GM12892 (cell line): Measurements from ENCODE around the gene EFR3B.

ENCODE experiments used
- DNase-seq: peaks from one replicate; pipeline ENCODE4 v3.0.0; 2011; ENCODE audit not compliant: insufficient read length
- FAIRE-seq: peaks from 2 replicates; lab custom pipeline; 2011; peaks lifted over from hg19 to GRCh38; lab: Jason Lieb, UNC
- POLR2A ChIP-seq: IDR thresholded peaks from 2 replicates; pipeline ENCODE4 v1.6.1; 2011; ENCODE audit warnings: low read depth, low read length, control low read depth
- POLR2AphosphoS5 ChIP-seq: IDR thresholded peaks from 2 replicates; pipeline ENCODE4 v1.6.1; 2011; ENCODE audit warnings: low read depth, low read length, control low read depth
- TAF1 ChIP-seq: IDR thresholded peaks from 2 replicates; pipeline ENCODE4 v1.6.1; 2011; ENCODE audit warnings: low read depth, mild to moderate bottlenecking, control low read depth, low read length, borderline replicate concordance

The EFR3B gene

DNA sequence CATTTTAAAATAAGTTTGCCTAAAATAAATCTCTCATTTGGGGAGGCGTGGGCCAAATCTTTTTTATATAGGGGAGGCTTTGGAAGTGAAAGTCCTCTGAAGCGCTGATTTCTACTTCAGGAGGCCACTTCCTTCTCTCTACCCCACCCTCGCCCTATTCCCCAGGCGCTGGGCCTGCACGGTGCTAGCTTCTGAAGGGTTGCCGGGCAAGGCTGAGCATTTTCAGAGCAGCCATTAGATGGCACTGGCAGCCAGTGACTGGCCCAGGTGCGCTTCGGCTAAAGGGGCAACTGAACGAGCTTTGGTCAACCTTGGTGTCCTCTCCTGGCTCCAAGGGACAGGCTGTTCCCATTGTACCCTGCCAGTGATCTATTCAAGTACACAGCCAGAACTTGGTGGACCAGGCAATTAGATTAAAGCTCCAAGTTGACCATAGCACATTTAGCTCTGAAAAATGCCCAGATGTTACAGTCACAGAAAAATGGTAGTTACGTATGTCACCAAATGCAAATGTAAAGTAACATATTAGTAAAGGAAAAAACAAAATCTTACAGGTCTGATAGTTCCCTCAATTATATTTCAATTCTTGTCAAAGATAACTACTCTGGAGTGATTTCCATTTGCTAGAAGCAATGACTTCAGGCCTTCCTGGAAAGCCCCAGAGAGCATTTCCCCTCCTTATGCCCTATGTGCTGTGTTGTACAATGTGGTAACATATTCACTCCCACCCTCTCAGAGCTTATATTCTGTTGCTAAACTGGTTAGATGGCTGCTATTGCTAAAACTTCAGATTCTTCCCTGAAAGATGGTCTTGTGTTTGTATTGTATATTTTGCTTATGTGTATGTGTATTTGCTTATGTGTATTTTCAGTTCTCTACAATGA is 124.4 kb downstream of the EFR3B start:
- DNase-seq (peak; percentile 54), FAIRE-seq (peak; percentile 87)
- TF ChIP-seq POLR2A (no peak), POLR2AphosphoS5 (no peak), TAF1 (no peak)

DNA sequence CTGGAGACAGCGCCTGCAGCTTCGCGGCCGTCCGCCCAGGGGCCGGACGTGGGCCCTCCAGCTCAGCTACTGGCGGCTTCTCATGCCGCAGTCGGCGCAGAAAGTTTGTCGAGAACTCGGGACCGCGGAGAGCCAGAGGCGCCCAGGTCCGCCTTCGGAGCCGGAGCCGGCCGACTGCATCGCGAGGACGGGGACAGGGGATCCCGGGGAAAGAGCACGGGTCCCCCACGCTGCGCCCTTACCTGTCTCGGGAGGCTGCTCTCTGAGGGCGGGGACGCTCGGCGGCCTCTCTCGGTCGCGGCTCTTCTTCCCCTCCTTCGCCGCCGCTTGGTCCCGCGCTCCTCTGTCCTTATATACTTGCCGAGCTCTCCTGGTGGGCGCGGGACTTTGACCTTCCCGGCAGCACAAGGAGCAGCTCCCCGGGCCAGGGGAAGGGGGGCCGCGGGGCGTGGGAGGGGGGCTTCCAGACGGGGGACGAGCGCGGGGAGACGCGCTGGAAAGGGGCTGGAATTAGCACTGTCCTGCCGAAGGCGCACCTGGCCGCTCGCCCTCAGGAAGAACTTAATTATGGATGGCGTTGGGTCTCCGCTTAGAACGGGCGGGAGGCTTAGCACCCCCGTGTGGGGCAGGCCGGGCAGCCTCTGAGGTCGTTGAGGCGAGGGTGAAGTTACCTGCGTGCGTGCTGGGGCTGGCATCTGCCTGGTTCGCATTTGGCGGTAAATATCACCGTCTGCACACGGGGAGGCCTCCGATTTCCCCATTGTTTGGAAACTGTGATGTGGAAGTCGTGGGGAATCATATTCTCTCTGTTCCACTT is 126.6 kb downstream of the EFR3B start, which contains the start of gene POMC:
POMC (minus strand) TSS at position 325 of the 817 bp plus-strand sequence. CDS start 3,808 bp downstream, outside the sequence.
- TF ChIP-seq POLR2A (no peak), TAF1 (no peak), POLR2AphosphoS5 (no peak)
- FAIRE-seq (peak; percentile 72), DNase-seq (peak; percentile 50)

DNA sequence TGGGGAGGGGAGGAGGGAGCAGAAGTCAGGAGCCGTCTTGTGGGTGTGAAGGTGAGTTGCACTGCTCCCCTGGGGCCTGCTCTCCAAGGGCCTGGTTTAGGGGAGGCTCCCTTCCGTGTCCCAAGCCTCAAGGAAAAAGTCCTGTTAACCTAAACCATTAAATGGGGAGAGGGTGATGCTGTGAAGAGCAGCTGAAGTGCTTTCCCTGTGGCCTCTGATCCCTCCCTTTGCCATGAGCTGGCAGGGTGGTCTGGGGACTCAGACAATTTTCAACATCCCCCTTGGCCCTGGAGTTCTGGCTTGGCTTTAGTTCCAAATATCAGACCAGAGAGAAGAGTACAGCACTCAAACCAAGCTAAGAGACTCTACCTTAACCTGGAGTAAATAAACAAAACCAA is 127.2 kb downstream of the EFR3B start:
- FAIRE-seq: no peak
- no peak for DNase-seq
- TF ChIP-seq POLR2A (no peak), TAF1 (no peak), POLR2AphosphoS5 (no peak)

DNA sequence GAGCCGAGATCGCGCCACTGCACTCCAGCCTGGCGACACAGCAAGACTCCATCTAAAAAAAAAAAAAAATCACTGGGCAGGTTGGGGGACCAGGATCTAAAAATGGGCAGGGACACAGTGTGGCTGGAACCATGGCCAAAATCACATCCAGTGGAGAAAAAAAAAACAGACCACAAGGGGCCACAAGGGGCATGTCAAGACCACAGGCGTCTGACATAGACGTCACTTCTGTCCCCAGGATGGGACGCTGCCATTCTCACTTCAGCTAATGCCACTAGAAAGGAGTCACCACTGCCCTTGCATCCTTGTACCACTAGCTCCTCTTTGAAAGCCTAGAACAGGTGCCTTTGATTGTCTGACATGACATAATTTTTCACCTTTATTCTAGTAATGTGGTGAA is 129.0 kb downstream of the EFR3B start:
- no peak for TF ChIP-seq POLR2A
- TF ChIP-seq TAF1: no peak
- TF ChIP-seq POLR2AphosphoS5: no peak
- DNase-seq (no peak), FAIRE-seq (no peak)

DNA sequence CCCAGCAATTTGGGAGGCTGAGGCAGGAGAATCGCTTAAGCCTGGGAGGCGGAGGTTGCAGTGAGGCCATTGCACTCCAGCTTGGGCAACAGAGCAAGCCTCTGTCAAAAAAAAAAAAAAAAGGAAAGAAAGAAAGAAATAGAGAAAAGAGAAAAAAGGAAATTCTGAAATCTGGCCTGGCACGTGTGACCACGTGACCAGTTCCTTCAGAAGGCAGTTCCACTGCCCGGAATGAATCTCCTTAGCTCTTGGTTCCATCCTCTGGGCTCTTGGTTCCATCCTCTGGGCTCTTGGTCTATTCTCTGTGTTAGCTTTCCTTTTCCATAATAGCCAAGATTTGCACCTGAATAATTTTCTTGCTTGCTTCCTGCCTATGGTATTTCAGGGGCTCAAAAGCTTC is 131.8 kb downstream of the EFR3B start:
- TF ChIP-seq POLR2AphosphoS5 (no peak), POLR2A (no peak)
- DNase-seq (no peak), FAIRE-seq (no peak)

DNA sequence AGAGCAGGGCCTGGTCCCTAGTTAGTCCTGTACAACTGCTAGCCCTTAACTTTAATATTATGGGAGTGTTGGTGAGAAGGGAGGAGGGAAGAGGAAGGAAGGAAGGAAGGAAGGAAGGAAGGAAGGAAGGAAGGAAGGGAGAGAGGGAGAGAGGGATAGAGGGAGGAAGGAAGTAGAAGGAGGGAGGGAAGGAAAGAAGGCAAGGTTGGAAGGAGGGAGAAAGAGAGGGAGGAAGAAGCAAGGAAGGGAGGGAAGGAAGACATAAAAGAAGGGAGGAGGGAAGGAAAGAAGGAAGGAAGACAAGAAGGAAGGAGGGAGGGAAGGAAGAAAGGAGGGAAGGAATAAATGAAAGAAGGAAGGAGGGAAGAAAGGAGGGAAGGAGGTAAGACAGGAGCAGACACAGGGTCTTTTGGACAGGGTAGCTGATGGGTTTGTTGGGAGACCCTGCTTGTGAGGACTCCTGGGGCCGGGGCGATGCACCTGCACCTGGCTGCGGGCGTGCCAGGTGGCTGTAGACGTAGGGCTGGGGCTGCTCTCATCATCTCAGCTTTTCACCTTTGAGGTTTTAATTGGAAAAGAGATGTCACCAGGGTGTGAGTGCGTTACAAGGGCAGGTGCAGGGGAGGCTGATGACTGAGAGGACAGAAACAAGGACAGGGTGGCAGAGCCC is 132.5 kb downstream of the EFR3B start:
- FAIRE-seq: no peak
- DNase-seq: no peak
- TF ChIP-seq POLR2AphosphoS5 (no peak), POLR2A (no peak), TAF1 (no peak)

DNA sequence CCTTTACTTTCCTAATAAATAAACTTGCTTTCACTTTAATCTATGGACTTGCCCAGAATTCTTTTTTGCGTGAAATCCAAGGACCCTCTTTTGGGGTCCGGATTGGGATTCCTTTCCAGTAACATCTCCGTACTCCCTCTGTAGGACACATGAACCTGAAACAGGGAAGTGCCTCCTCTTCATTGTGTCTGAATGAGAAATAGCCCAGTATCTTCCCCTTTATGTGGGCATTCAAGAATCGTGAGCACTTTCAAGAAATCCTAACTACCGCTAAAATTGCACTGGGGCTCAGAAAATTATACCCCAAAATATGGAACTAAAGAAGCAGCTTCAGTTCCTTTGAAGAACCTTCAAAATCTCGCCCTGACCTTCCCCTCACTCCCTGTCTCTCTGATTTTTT is 134.3 kb downstream of the EFR3B start:
- TF ChIP-seq POLR2A (no peak), POLR2AphosphoS5 (no peak), TAF1 (no peak)
- FAIRE-seq (no peak), DNase-seq (no peak)

DNA sequence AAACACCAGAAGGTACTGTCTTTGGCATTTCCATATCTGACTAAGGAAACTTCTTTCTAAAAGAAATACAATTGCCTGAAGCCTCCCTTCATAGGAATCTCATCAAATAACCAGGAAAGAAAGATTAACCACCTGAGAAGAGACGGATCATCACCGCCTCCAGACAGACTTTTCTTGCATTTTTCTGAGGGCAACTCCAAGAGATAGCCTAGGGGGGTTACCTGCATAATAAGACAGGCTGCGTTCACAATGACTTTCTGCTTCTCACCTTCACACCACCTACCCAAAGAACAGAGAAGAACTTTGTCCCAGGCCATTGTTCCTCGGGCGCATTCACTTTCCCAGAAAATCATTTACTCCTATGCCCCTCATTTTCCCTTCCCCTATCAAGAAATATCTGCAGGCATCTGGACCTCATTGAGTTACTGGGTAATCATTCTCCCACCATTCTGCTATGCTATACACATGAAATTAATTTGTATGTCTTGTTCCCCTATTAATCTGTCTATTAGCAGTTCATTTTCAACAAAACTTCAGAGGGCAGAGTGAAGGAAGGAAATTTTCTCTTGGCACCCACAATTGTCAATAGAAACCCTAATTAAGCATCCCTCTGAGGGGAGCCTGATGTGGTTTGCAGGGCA is 134.8 kb downstream of the EFR3B start:
- DNase-seq (no peak), FAIRE-seq (no peak)
- no peak for TF ChIP-seq TAF1
- TF ChIP-seq POLR2AphosphoS5: no peak
- no peak for TF ChIP-seq POLR2A

DNA sequence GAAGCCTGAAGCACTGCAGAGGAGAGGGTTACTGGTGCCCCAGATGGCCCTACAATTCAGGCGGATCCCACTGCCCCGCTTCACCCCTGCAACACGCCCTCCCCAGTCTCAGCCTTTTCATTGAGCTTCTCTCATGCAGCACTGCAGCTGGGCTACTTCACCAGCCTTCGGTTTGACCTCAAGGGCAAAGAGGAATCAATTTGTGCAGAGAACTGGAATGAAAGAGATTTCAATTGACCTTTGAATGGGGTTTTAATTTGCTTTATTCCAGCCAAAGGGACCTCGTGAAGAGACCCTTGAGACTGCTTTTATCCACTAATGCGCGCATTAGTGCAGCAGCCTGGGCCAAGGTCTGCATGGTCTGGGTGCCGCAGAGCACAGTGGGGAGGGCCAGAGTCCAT is 135.3 kb downstream of the EFR3B start:
- DNase-seq (no peak), FAIRE-seq (no peak)
- no peak for TF ChIP-seq TAF1
- no peak for TF ChIP-seq POLR2A
- TF ChIP-seq POLR2AphosphoS5: no peak

DNA sequence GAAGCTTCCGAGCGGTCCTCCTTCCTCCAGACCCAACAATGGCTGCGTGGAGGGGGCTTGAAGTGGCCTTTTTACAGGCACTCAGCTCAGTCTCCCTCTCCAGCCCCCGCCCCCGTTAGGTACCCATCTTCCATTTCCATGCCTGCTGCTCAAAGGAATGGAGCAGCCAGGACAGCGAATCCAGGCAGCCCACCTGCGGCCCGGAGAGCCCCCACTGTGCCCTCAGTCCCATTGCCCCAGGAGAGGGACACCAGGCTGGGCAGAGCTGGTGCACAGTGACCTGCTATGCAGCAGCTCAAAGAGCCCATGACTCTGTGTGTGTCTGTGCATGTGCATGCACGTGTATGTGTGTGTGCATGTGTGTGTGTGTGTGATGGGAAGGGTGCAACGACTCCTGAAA is 137.1 kb downstream of the EFR3B start:
- TF ChIP-seq TAF1 (no peak), POLR2A (no peak), POLR2AphosphoS5 (no peak)
- DNase-seq (no peak), FAIRE-seq (no peak)

DNA sequence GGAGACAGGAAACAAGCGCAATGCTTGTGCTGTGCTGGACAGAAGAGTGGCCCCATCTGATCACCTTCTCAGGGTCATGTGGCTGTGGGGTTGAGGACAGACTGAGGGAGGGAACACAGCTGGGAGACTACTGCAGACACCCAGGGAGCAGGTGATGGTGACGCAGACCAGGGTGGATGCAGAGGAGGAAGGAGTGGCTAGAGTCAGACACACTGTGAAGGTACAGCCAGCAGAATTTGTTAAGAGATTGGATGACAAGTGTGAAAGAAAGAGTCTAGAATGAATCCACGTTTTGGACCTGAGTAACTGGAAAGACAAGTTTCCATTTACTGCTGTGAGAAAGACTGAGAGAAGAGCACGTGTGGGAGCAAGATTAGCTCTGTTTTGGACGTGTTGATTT is 142.4 kb downstream of the EFR3B start:
- TF ChIP-seq TAF1: no peak
- TF ChIP-seq POLR2AphosphoS5: no peak
- TF ChIP-seq POLR2A: no peak
- no peak for FAIRE-seq
- DNase-seq: no peak
